Measurements from ENCODE around the gene SLC25A38.
"Not testable (repeated sequence)": the region's sequence is repeated elsewhere in the genome, so short reads cannot be mapped to it uniquely, and the experiment has no call there.

GRCh38 chr3:39416998-39417397 is 33.8 kb downstream of the SLC25A38 start:
- TF ChIP-seq POLR2A (IDR thresholded peaks at IDR 0.05); CTCF (IDR thresholded peaks at IDR 0.05 in 4 of 5, conservative IDR thresholded peaks at IDR 0.05 in 1 of 5): not testable (repeated sequence)

Measured in gastrocnemius medialis (tissue), 4 donors.